Measurements from ENCODE around the gene CALHM6. TPM values are rescaled to one million over a fixed set of nuclear protein-coding genes. Genes with fewer than 3 reads are reported as not detected.

CALHM6 gene
- total RNA-seq, 1 donor from 2014 or later: not detected

DNA sequence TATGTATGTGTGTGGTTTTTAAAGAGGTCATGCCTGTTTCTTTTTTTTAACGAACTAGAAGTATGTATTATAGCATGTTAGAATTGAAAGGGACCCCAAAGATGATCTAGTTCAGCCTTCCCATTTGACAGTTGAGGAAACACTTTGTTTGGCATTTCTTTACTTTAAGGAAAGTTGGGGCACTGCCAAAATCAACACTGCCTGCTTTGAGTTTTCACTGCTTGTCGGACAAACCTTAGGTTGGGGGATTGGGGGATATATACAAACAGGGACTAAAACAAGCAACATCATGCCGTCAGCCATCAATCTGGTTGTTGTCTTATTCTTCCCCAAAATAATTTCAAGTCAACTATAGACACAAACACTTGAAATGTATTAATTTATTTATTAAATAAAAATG, 14.1 kb upstream of the CALHM6 start:
- TF ChIP-seq EZH2 (IDR thresholded peaks at IDR 0.05; ENCODE audit: insufficient read depth, low read length): no peak
- TF ChIP-seq, protein P1, sequence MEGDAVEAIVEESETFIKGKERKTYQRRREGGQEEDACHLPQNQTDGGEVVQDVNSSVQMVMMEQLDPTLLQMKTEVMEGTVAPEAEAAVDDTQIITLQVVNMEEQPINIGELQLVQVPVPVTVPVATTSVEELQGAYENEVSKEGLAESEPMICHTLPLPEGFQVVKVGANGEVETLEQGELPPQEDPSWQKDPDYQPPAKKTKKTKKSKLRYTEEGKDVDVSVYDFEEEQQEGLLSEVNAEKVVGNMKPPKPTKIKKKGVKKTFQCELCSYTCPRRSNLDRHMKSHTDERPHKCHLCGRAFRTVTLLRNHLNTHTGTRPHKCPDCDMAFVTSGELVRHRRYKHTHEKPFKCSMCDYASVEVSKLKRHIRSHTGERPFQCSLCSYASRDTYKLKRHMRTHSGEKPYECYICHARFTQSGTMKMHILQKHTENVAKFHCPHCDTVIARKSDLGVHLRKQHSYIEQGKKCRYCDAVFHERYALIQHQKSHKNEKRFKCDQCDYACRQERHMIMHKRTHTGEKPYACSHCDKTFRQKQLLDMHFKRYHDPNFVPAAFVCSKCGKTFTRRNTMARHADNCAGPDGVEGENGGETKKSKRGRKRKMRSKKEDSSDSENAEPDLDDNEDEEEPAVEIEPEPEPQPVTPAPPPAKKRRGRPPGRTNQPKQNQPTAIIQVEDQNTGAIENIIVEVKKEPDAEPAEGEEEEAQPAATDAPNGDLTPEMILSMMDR (IDR thresholded peaks at IDR 0.05; ENCODE audit: insufficient read depth, low read depth, low read length): no peak
- DNase-seq (ENCODE audit: low read depth): peak; percentile 20
- H3K36me3 Mint-ChIP-seq (ENCODE audit: low read depth, unreplicated experiment): no peaks in the 10 kb centered on the region
- H3K4me3 Mint-ChIP-seq (ENCODE audit: unreplicated experiment): no peak overlapping the region
- Histone ChIP-seq H3K27ac (ENCODE audit: low read depth, low read length) (peak overlapping the region; percentile 63), H2AFZ (ENCODE audit: low read depth, low read length) (no peak overlapping the region), H3K4me3 (ENCODE audit: insufficient read depth, low read depth, low read length) (no peak overlapping the region), H3K27me3 (ENCODE audit: insufficient read depth, low read length) (no peaks in the 10 kb centered on the region), H4K20me1 (ENCODE audit: insufficient read depth, low read length) (no peaks in the 10 kb centered on the region), H3K36me3 (ENCODE audit: insufficient read depth, low read length) (no peaks in the 10 kb centered on the region), H3K9me3 (ENCODE audit: insufficient read depth, low read depth, low read length) (no peaks in the 10 kb centered on the region), H3K79me2 (ENCODE audit: insufficient read depth, low read length) (no peaks in the 10 kb centered on the region), H3K9ac (ENCODE audit: low read length) (peak overlapping the region; percentile 23), H3K4me1 (ENCODE audit: insufficient read depth, low read length) (peaks cover 17% of the 10 kb centered on the region), H3K4me2 (ENCODE audit: low read length) (peak overlapping the region; percentile 61)
- H3K27me3 Mint-ChIP-seq (ENCODE audit: low read depth, unreplicated experiment): no peaks in the 10 kb centered on the region
- H3K4me1 Mint-ChIP-seq (ENCODE audit: low read depth, unreplicated experiment): peaks cover 35% of the 10 kb centered on the region
- no peak for FAIRE-seq
- H3K27ac Mint-ChIP-seq (ENCODE audit: unreplicated experiment): peak overlapping the region; percentile 71
- H3K9me3 Mint-ChIP-seq (ENCODE audit: unreplicated experiment): no peaks in the 10 kb centered on the region

GRCh38 chr6:116447496-116448011, 13.6 kb upstream of the CALHM6 start:
- peak overlapping the region; percentile 63 for H3K27ac ChIP-seq (ENCODE audit: low read depth, low read length)
- peak; percentile 99 for DNase-seq (ENCODE audit: low read depth)

GRCh38 chr6:116449565-116449964, 11.6 kb upstream of the CALHM6 start:
- Histone ChIP-seq H3K27ac (ENCODE audit: low read depth, low read length) (no peak overlapping the region), H3K4me1 (ENCODE audit: insufficient read depth, low read length) (peaks cover 17% of the 10 kb centered on the region), H3K79me2 (ENCODE audit: insufficient read depth, low read length) (no peaks in the 10 kb centered on the region), H3K36me3 (ENCODE audit: insufficient read depth, low read length) (no peaks in the 10 kb centered on the region), H4K20me1 (ENCODE audit: insufficient read depth, low read length) (no peaks in the 10 kb centered on the region), H3K27me3 (ENCODE audit: insufficient read depth, low read length) (no peaks in the 10 kb centered on the region), H3K9ac (ENCODE audit: low read length) (no peak overlapping the region), H3K4me2 (ENCODE audit: low read length) (no peak overlapping the region), H3K4me3 (ENCODE audit: insufficient read depth, low read depth, low read length) (no peak overlapping the region), H2AFZ (ENCODE audit: low read depth, low read length) (no peak overlapping the region), H3K9me3 (ENCODE audit: insufficient read depth, low read depth, low read length) (no peaks in the 10 kb centered on the region)
- no peak for DNase-seq (ENCODE audit: low read depth)
- H3K4me3 Mint-ChIP-seq (ENCODE audit: unreplicated experiment): no peak overlapping the region
- no peaks in the 10 kb centered on the region for H3K9me3 Mint-ChIP-seq (ENCODE audit: unreplicated experiment)
- no peaks in the 10 kb centered on the region for H3K36me3 Mint-ChIP-seq (ENCODE audit: low read depth, unreplicated experiment)
- H3K27ac Mint-ChIP-seq (ENCODE audit: unreplicated experiment): no peak overlapping the region
- H3K4me1 Mint-ChIP-seq (ENCODE audit: low read depth, unreplicated experiment): peaks cover 22% of the 10 kb centered on the region
- FAIRE-seq: no peak
- TF ChIP-seq EZH2 (IDR thresholded peaks at IDR 0.05; ENCODE audit: insufficient read depth, low read length): no peak
- TF ChIP-seq, protein P1 (IDR thresholded peaks at IDR 0.05; ENCODE audit: insufficient read depth, low read depth, low read length): no peak
- H3K27me3 Mint-ChIP-seq (ENCODE audit: low read depth, unreplicated experiment): no peaks in the 10 kb centered on the region

More at GRCh38 chr6:116447496-116448011, 13.6 kb upstream of the CALHM6 start:
- peak overlapping the region; percentile 93 for H3K27ac Mint-ChIP-seq (ENCODE audit: unreplicated experiment)
- no peaks in the 10 kb centered on the region for H3K36me3 Mint-ChIP-seq (ENCODE audit: low read depth, unreplicated experiment)
- Histone ChIP-seq H3K79me2 (ENCODE audit: insufficient read depth, low read length) (no peaks in the 10 kb centered on the region), H3K9me3 (ENCODE audit: insufficient read depth, low read depth, low read length) (no peaks in the 10 kb centered on the region), H2AFZ (ENCODE audit: low read depth, low read length) (no peak overlapping the region), H3K4me2 (ENCODE audit: low read length) (peak overlapping the region; percentile 61), H3K4me3 (ENCODE audit: insufficient read depth, low read depth, low read length) (no peak overlapping the region), H3K36me3 (ENCODE audit: insufficient read depth, low read length) (no peaks in the 10 kb centered on the region), H4K20me1 (ENCODE audit: insufficient read depth, low read length) (no peaks in the 10 kb centered on the region), H3K4me1 (ENCODE audit: insufficient read depth, low read length) (peaks cover 17% of the 10 kb centered on the region), H3K9ac (ENCODE audit: low read length) (no peak overlapping the region), H3K27me3 (ENCODE audit: insufficient read depth, low read length) (no peaks in the 10 kb centered on the region)
- H3K4me1 Mint-ChIP-seq (ENCODE audit: low read depth, unreplicated experiment): peaks cover 30% of the 10 kb centered on the region
- no peaks in the 10 kb centered on the region for H3K9me3 Mint-ChIP-seq (ENCODE audit: unreplicated experiment)
- TF ChIP-seq, protein P1 (IDR thresholded peaks at IDR 0.05; ENCODE audit: insufficient read depth, low read depth, low read length): no peak
- no peak for TF ChIP-seq EZH2 (IDR thresholded peaks at IDR 0.05; ENCODE audit: insufficient read depth, low read length)
- FAIRE-seq: peak; percentile 39
- peak overlapping the region; percentile 0 for H3K4me3 Mint-ChIP-seq (ENCODE audit: unreplicated experiment)
- no peaks in the 10 kb centered on the region for H3K27me3 Mint-ChIP-seq (ENCODE audit: low read depth, unreplicated experiment)
